ENCODE results near the gene NPL. TPM values are rescaled to one million over a fixed set of nuclear protein-coding genes. Genes with fewer than 3 reads are reported as not detected.

Gene NPL
- 2.3 to 5.0 TPM (median 4.3 TPM) in 3 replicates for total RNA-seq
- long read RNA-seq, partial matches to known transcripts = 0 of 10 reads
- long read RNA-seq, other reads (novel, unspliced or antisense) = 10 of 10 reads

- Mint-ChIP-seq H3K36me3 (ENCODE audit: low read depth) (no peaks in the 10 kb centered on the region), H3K27ac (ENCODE audit: unreplicated experiment) (peak within 1 kb of the TSS; percentile 69), H3K4me3 (ENCODE audit: unreplicated experiment) (peak within 1 kb of the TSS; percentile 86), H3K4me1 (ENCODE audit: low read depth) (peaks cover 14% of the 10 kb centered on the region), H3K9me3 (ENCODE audit: low read depth) (no peaks in the 10 kb centered on the region), H3K27me3 (ENCODE audit: low read depth) (no peaks in the 10 kb centered on the region)
- DNase-seq (ENCODE audit: low spot score) = peak; percentile 83
- no peak for TF ChIP-seq CTCF (IDR thresholded peaks at IDR 0.05)
These were observed at the start of gene NPL for GRCh38 chr1:182789138-182790076. Gene NPL, plus strand, starts transcription at chr1:182789773. Its CDS starts 4,599 bp downstream, at chr1:182794372.

GRCh38 chr1:182740120-182740519, 49.5 kb upstream of the NPL start:
- H3K9me3 Mint-ChIP-seq (ENCODE audit: low read depth) = no peaks in the 10 kb centered on the region
- H3K27ac Mint-ChIP-seq (ENCODE audit: unreplicated experiment) = no peak overlapping the region
- no peak for DNase-seq (ENCODE audit: low spot score)
- H3K4me1 Mint-ChIP-seq (ENCODE audit: low read depth) = no peaks in the 10 kb centered on the region
- H3K27me3 Mint-ChIP-seq (ENCODE audit: low read depth) = no peaks in the 10 kb centered on the region
- TF ChIP-seq CTCF (IDR thresholded peaks at IDR 0.05) = no peak
- no peak overlapping the region for H3K4me3 Mint-ChIP-seq (ENCODE audit: unreplicated experiment)
- no peaks in the 10 kb centered on the region for H3K36me3 Mint-ChIP-seq (ENCODE audit: low read depth)

GRCh38 chr1:182742780-182743179, 46.8 kb upstream of the NPL start:
- DNase-seq (ENCODE audit: low spot score) = no peak
- Mint-ChIP-seq H3K27ac (ENCODE audit: unreplicated experiment) (no peak overlapping the region), H3K36me3 (ENCODE audit: low read depth) (no peaks in the 10 kb centered on the region), H3K9me3 (ENCODE audit: low read depth) (no peaks in the 10 kb centered on the region), H3K4me1 (ENCODE audit: low read depth) (no peaks in the 10 kb centered on the region), H3K4me3 (ENCODE audit: unreplicated experiment) (no peak overlapping the region), H3K27me3 (ENCODE audit: low read depth) (no peaks in the 10 kb centered on the region)
- no peak for TF ChIP-seq CTCF (IDR thresholded peaks at IDR 0.05)

- H3K27me3 Mint-ChIP-seq (ENCODE audit: low read depth) = peaks cover 11% of the 10 kb centered on the region
- TF ChIP-seq CTCF (IDR thresholded peaks at IDR 0.05) = no peak
- peaks cover 4% of the 10 kb centered on the region for H3K9me3 Mint-ChIP-seq (ENCODE audit: low read depth)
- DNase-seq (ENCODE audit: low spot score) = no peak
- H3K36me3 Mint-ChIP-seq (ENCODE audit: low read depth) = no peaks in the 10 kb centered on the region
- H3K4me1 Mint-ChIP-seq (ENCODE audit: low read depth) = peaks cover 11% of the 10 kb centered on the region
- H3K4me3 Mint-ChIP-seq (ENCODE audit: unreplicated experiment) = no peak overlapping the region
- H3K27ac Mint-ChIP-seq (ENCODE audit: unreplicated experiment) = no peak overlapping the region
These were observed 37.2 kb upstream of the NPL start for GRCh38 chr1:182752077-182752988.

GRCh38 chr1:182754087-182754486, 35.5 kb upstream of the NPL start:
- Mint-ChIP-seq H3K4me1 (ENCODE audit: low read depth) (peaks cover 11% of the 10 kb centered on the region), H3K4me3 (ENCODE audit: unreplicated experiment) (no peak overlapping the region), H3K36me3 (ENCODE audit: low read depth) (no peaks in the 10 kb centered on the region), H3K27ac (ENCODE audit: unreplicated experiment) (no peak overlapping the region), H3K27me3 (ENCODE audit: low read depth) (peaks cover 6% of the 10 kb centered on the region), H3K9me3 (ENCODE audit: low read depth) (peaks cover under 1% of the 10 kb centered on the region)
- no peak for TF ChIP-seq CTCF (IDR thresholded peaks at IDR 0.05)
- DNase-seq (ENCODE audit: low spot score) = no peak
